Mesendoderm (in vitro differentiated cells): ENCODE data around the gene LRFN5. TPM values are rescaled to one million over a fixed set of nuclear protein-coding genes. Genes with fewer than 3 reads are reported as not detected.
A peak's percentile ranks its signal among the peaks of the same experiment; 100 is the strongest.
"Not testable (repeated sequence)": the region's sequence is repeated elsewhere in the genome, so short reads cannot be mapped to it uniquely, and the experiment has no call there.

ENCODE experiments used
- DNase-seq: peaks from one replicate; pipeline ENCODE4 v3.0.0; 2013
- H2AK5ac ChIP-seq: 2 replicates; pipeline ENCODE4 v1.6.1; 2013; ENCODE audit warnings: low read length, inconsistent platforms
- H2BK120ac ChIP-seq: 2 replicates; pipeline ENCODE4 v1.6.1; 2013; ENCODE audit warnings: low read depth, mild to moderate bottlenecking, low read length, moderate library complexity, mixed read lengths
- H2BK15ac ChIP-seq: replicated peaks from 2 replicates; pipeline ENCODE4 v1.6.1; 2013; ENCODE audit warnings: low read depth, mild to moderate bottlenecking, moderate library complexity
- H2BK5ac ChIP-seq: 2 replicates; pipeline ENCODE4 v1.6.1; 2013; ENCODE audit warnings: low read length, inconsistent platforms
- H3K18ac ChIP-seq: 2 replicates; pipeline ENCODE4 v1.6.1; 2013; ENCODE audit warnings: mild to moderate bottlenecking, low read length, mixed read lengths
- H3K23ac ChIP-seq: one replicate; pipeline ENCODE4 v1.6.1; 2013; ENCODE audit warnings: low read length
- H3K27ac ChIP-seq: 2 replicates; pipeline ENCODE4 v1.5.1; 2013; ENCODE audit warnings: low read depth, mild to moderate bottlenecking, inconsistent platforms, low read length, moderate library complexity
- H3K27me3 ChIP-seq: 2 replicates; pipeline ENCODE4 v1.6.1; 2013; ENCODE audit warnings: low read length, control low read depth, mild to moderate bottlenecking, inconsistent platforms; ENCODE audit not compliant: insufficient read depth, poor library complexity
- H3K36me3 ChIP-seq: 2 replicates; pipeline ENCODE4 v1.6.1; 2013; ENCODE audit warnings: low read length, inconsistent platforms; ENCODE audit not compliant: control insufficient read depth, insufficient read depth
- H3K4ac ChIP-seq: one replicate; pipeline ENCODE4 v1.6.1; 2013; ENCODE audit warnings: low read depth, mild to moderate bottlenecking, low read length, moderate library complexity
- H3K4me1 ChIP-seq: 2 replicates; pipeline ENCODE4 v1.6.1; 2013; ENCODE audit warnings: low read depth, low read length, inconsistent platforms; ENCODE audit not compliant: control insufficient read depth
- H3K4me2 ChIP-seq: 2 replicates; pipeline ENCODE4 v1.6.1; 2013; ENCODE audit warnings: low read length
- H3K4me3 ChIP-seq: 2 replicates; pipeline ENCODE4 v1.5.1; 2013; ENCODE audit warnings: mild to moderate bottlenecking, low read length
- H3K56ac ChIP-seq: one replicate; pipeline ENCODE4 v1.6.1; 2013; ENCODE audit warnings: low read length
- H3K79me1 ChIP-seq: 2 replicates; pipeline ENCODE4 v1.6.1; 2013; ENCODE audit warnings: low read length, inconsistent platforms
- H3K79me2 ChIP-seq: 2 replicates; pipeline ENCODE4 v1.6.1; 2013; ENCODE audit warnings: mild to moderate bottlenecking, low read length; ENCODE audit not compliant: control insufficient read depth, insufficient read depth
- H3K9ac ChIP-seq: 2 replicates; pipeline ENCODE4 v1.6.1; 2013; ENCODE audit warnings: low read length, inconsistent platforms
- H4K5ac ChIP-seq: one replicate; pipeline ENCODE4 v1.6.1; 2013; ENCODE audit warnings: low read length
- H4K8ac ChIP-seq: one replicate; pipeline ENCODE4 v1.6.1; 2013; ENCODE audit warnings: low read depth, mild to moderate bottlenecking, control low read depth, low read length, moderate library complexity
- WGBS: extraction: QIAGEN DNeasy Blood & Tissue Kit; methylation state at CpG from one replicate; pipeline ENCODE4 v1.1.7; 2013; ENCODE audit warnings: low lambda C conversion rate, missing lambda C conversion rate; ENCODE audit not compliant: insufficient coverage; ENCODE audit errors: extremely low coverage; 5-methylcytosine and 5-hydroxymethylcytosine counted together
- polyA plus RNA-seq, 2 experiments: library from polyadenylated mRNA; stranded (reverse); fragments of 200-250 nt; gene quantifications; one replicate each; pipeline ENCODE4 v1.2.3, GENCODE V29; 2013

Gene LRFN5
- 10.5 TPM for polyA plus RNA-seq (2013, experiment 1 of 2)
- 9.9 TPM for polyA plus RNA-seq (2013, experiment 2 of 2)

DNA sequence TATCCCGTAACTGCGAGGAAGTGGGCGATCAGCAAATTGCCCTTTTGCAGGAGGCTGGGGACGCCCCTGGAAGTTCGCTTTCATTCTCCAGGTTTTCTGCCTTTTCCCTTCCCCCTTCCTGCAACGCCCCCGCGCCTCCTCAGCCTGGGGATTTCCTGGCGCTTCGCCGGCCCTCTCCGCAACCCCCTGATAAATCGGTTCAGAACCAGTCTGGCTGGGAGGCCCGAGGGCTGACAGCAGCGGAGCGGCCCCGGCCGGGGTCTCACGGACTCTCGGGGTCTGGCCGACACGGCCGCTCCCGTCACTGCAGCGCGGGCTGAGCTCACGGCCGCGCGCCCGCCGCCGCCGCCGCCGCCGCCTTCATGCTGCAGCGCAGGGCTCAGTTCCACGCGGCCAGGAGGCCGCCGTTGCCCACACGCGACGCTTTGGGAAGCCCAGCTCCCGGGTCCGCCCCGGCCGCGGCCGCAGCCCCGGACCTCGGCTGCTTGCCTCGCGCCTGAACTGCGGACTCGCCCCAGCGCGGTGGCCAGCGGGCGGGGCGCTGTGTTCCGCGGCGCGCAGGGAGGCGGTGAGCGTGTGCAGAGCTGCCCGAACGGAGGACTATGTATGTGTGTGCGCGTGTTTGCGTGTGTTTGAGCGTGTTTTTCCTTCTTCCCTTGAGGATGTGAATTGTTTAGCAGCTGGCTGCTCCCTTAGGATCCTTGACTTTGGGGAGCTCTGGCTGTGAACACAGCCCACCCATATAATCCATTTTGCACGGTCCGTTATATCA, at the start of gene LRFN5:
TSS of gene LRFN5 (plus strand) at position 345 of the 772 bp plus-strand sequence.
- Histone ChIP-seq H3K36me3 (no peaks in the 10 kb centered on the region), H3K18ac (peak within 1 kb of the TSS; percentile 46), H3K9ac (peak within 1 kb of the TSS; percentile 93), H2BK120ac (no peak within 1 kb of the TSS), H3K79me2 (peaks cover 13% of the 10 kb centered on the region), H3K79me1 (no peaks in the 10 kb centered on the region), H3K4me2 (peak within 1 kb of the TSS; percentile 98), H3K56ac (peak within 1 kb of the TSS; percentile 92), H2BK15ac (peak within 1 kb of the TSS; percentile 9), H3K4me1 (peaks cover 6% of the 10 kb centered on the region), H3K4me3 (peak within 1 kb of the TSS; percentile 87), H3K27ac (peak within 1 kb of the TSS; percentile 76), H3K27me3 (peaks cover 8% of the 10 kb centered on the region), H2BK5ac (peak within 1 kb of the TSS; percentile 58), H3K4ac (peak within 1 kb of the TSS; percentile 38), H4K8ac (no peak within 1 kb of the TSS), H3K23ac (no peak within 1 kb of the TSS), H2AK5ac (no peak within 1 kb of the TSS), H4K5ac (no peak within 1 kb of the TSS)
- peak; percentile 80 for DNase-seq
- no CpG with 5 or more reads among the region's 76 CpGs for WGBS

DNA sequence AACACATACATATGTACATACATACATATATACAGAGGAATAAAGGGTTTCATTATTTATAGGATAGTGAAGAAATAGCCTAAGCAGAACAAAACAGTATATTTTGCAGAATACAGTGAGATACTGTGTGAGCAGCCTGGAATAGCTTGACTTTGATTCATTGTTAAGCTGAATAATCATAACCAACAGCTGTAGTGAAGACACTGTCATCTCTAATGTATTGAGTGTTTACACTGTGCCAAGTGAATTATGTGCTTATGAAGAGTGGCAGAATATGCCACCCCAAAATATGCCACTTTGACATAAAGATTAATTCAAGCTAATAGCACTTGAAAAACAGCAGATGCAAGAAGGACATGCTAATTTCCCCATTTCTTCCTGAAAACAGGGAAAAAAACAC, 48.2 kb upstream of the LRFN5 start:
- H3K23ac ChIP-seq = no peak overlapping the region
- no peaks in the 10 kb centered on the region for H3K79me2 ChIP-seq
- no peaks in the 10 kb centered on the region for H3K4me1 ChIP-seq
- H3K79me1 ChIP-seq = no peaks in the 10 kb centered on the region
- H3K4me2 ChIP-seq = no peak overlapping the region
- no peak overlapping the region for H2BK120ac ChIP-seq
- no peak overlapping the region for H3K27ac ChIP-seq
- no peak for DNase-seq
- no peak overlapping the region for H3K56ac ChIP-seq
- H2AK5ac ChIP-seq = no peak overlapping the region
- no peak overlapping the region for H4K8ac ChIP-seq
- no peak overlapping the region for H3K4me3 ChIP-seq
- H2BK5ac ChIP-seq = no peak overlapping the region
- no peak overlapping the region for H4K5ac ChIP-seq
- no peaks in the 10 kb centered on the region for H3K27me3 ChIP-seq
- H3K9ac ChIP-seq = no peak overlapping the region
- no peak overlapping the region for H3K18ac ChIP-seq
- H2BK15ac ChIP-seq = peak overlapping the region; percentile 92
- H3K4ac ChIP-seq = no peak overlapping the region
- no peaks in the 10 kb centered on the region for H3K36me3 ChIP-seq

DNA sequence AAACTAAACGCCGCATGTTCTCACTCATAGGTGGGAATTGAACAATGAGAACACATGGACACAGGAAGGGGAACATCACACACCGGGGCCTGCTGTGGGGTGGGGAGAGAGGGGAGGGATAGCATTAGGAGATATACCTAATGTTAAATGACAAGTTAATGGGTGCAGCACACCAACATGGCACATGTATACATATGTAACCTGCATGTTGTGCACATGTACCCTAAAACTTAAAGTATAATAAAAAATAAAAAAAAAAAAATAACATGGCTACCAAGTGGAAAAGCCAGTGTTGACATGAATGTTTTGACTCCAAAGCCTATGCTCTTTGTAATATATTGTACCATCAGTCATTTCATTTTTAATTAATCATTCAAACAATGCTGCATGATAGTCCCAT, 39.8 kb upstream of the LRFN5 start:
- H3K79me2 ChIP-seq, H3K27me3 ChIP-seq, H2BK120ac ChIP-seq, DNase-seq, H3K4me2 ChIP-seq, H3K79me1 ChIP-seq, H4K8ac ChIP-seq, H2AK5ac ChIP-seq, H3K4me1 ChIP-seq, H3K4me3 ChIP-seq, H3K56ac ChIP-seq, H3K9ac ChIP-seq, H3K23ac ChIP-seq, H4K5ac ChIP-seq, H2BK5ac ChIP-seq, H3K18ac ChIP-seq, H2BK15ac ChIP-seq, H3K4ac ChIP-seq, H3K27ac ChIP-seq, H3K36me3 ChIP-seq: not testable (repeated sequence)
- no CpG with 5 or more reads among the region's 3 CpGs for WGBS

DNA sequence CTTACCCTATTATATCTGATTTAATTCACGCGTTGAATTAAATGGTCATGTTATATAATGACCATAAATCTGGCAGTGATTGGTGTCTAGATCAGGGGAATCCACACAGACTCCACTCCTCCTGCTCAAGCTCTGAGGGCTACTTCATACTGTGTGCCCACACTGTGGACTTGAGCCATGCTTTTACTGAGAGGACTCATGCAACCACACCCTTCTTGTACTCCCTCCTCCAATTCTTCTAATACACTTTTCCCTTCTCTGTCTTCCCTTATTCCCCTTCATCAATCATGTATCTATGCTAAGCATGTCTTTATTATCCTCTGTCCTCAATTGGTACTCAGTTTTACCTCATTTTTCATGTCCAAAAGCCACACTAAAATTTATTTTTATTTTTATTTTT, 37.7 kb upstream of the LRFN5 start:
- Histone ChIP-seq H2BK120ac (no peak overlapping the region), H4K5ac (no peak overlapping the region), H3K18ac (no peak overlapping the region), H3K4me3 (no peak overlapping the region), H2BK15ac (no peak overlapping the region), H3K23ac (no peak overlapping the region), H3K79me2 (no peaks in the 10 kb centered on the region), H3K36me3 (no peaks in the 10 kb centered on the region), H3K4me1 (no peaks in the 10 kb centered on the region), H2BK5ac (no peak overlapping the region), H3K27ac (no peak overlapping the region), H3K4ac (no peak overlapping the region), H3K9ac (no peak overlapping the region), H3K27me3 (no peaks in the 10 kb centered on the region), H3K56ac (no peak overlapping the region), H4K8ac (no peak overlapping the region), H2AK5ac (no peak overlapping the region), H3K4me2 (no peak overlapping the region), H3K79me1 (no peaks in the 10 kb centered on the region)
- WGBS = no CpG with 5 or more reads among the region's 2 CpGs
- no peak for DNase-seq

DNA sequence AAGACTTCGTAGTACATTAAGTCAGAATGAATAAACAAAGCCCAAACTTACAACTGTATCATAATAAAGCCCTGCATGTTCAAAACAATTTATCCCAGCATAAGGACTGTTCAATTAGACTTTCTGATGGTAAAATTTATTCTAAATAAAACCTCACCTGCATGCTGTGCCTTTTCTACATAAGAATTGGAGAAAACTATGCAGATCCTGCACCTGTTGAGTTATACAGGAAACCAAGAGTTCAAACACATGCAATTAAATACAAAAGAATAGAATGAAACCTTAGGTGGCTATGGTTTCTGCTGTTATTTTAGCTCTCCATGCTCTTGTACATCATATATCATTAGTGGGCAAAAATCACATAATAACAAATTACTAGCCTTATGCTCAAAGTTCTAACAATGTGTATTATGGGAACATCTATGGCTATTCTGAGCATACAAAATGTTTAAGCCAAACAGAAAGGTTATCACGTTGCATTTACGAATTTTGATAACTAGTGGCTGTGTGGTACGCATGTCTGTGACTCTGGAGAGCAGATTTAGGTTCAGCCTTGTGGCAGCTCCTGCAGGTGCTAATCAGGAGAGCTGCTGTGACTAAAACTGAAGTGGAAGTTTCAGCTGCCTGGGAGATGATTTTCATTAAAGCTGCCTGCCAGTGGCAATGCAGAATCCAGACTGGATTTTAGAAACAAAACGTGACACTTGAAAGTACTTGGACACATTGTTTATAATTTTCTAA, 36.1 kb upstream of the LRFN5 start:
- Histone ChIP-seq H4K8ac (no peak overlapping the region), H3K4me1 (no peaks in the 10 kb centered on the region), H3K79me1 (no peaks in the 10 kb centered on the region), H3K56ac (no peak overlapping the region), H3K4ac (no peak overlapping the region), H2BK5ac (no peak overlapping the region), H4K5ac (no peak overlapping the region), H2BK15ac (no peak overlapping the region), H3K36me3 (no peaks in the 10 kb centered on the region), H3K79me2 (no peaks in the 10 kb centered on the region), H3K9ac (no peak overlapping the region), H2AK5ac (no peak overlapping the region), H3K27ac (no peak overlapping the region), H3K23ac (no peak overlapping the region), H3K27me3 (no peaks in the 10 kb centered on the region), H3K18ac (no peak overlapping the region), H3K4me2 (no peak overlapping the region), H2BK120ac (no peak overlapping the region), H3K4me3 (no peak overlapping the region)
- no CpG with 5 or more reads among the region's 5 CpGs for WGBS
- no peak for DNase-seq
